Transverse colon (tissue), 4 donors: Measurements from ENCODE around the gene GRHL1. TPM values are rescaled to one million over a fixed set of nuclear protein-coding genes. Genes with fewer than 3 reads are reported as not detected.

Experiments used
- DNase-seq: peaks from one replicate; pipeline ENCODE4 v3.0.0-alpha.2; 2019
- H3K27ac ChIP-seq, 4 donors: fragments of 200-600 bp; sonication (generic); 2 replicates each; pipeline ENCODE4 v1.5.1; 2016 to 2018; ENCODE audit warnings: inconsistent platforms in 4 of 4
- H3K27me3 ChIP-seq: fragments of 200-600 bp; sonication (generic); 2 replicates; pipeline ENCODE4 v1.5.1; 2017; ENCODE audit warnings: inconsistent platforms
- H3K36me3 ChIP-seq, 4 donors: fragments of 200-600 bp; sonication (generic); 2 replicates each; pipeline ENCODE4 v1.5.1; 2017 to 2019; ENCODE audit warnings: inconsistent platforms in 4 of 4
- H3K4me1 ChIP-seq, 4 donors: fragments of 200-600 bp; sonication (generic); 2 replicates each; pipeline ENCODE4 v1.5.1; 2017 to 2020; ENCODE audit warnings: inconsistent platforms in 4 of 4
- H3K4me3 ChIP-seq, 4 donors: fragments of 200-600 bp; sonication (generic); 1 replicate in 1 of 4; 2 replicates in 3 of 4; pipeline versions ENCODE4 v1.5.1 to v1.6.1; 2017 to 2019; ENCODE audit warnings: inconsistent platforms in 4 of 4
- H3K9me3 ChIP-seq, 2 donors: fragments of 200-600 bp; sonication (generic); 2 replicates each; pipeline ENCODE4 v1.5.1; 2017 to 2019; ENCODE audit warnings: inconsistent platforms in 2 of 2
- CTCF ChIP-seq, 5 experiments: fragments of 200-600 bp in 3 of 5; fragments of 450-650 bp in 2 of 5; sonication (generic) in 3 of 5; IDR thresholded peaks; 1 replicate in 2 of 5; 2 replicates in 3 of 5; pipeline ENCODE4 v1.5.1; 2016 to 2017; ENCODE audit warnings: antibody characterized with exemption in 5 of 5, inconsistent platforms in 3 of 5, mild to moderate bottlenecking in 2 of 5, moderate library complexity in 1 of 5
- EP300 ChIP-seq: sonication (generic); formaldehyde crosslinking; IDR thresholded peaks from one replicate; pipeline ENCODE4 v1.6.1; 2017; ENCODE audit warnings: antibody characterized with exemption, low read depth
- POLR2A ChIP-seq: fragments of 450-650 bp; IDR thresholded peaks from one replicate; pipeline ENCODE4 v1.6.1; 2016; ENCODE audit warnings: antibody characterized with exemption, mild to moderate bottlenecking, moderate library complexity
- POLR2AphosphoS5 ChIP-seq, 3 donors: sonication (generic); formaldehyde crosslinking; IDR thresholded peaks; one replicate each; pipeline ENCODE4 v1.6.1; 2016; ENCODE audit warnings: antibody characterized with exemption in 3 of 3
- WGBS, 2 donors: methylation state at CpG; one replicate each; pipeline ENCODE4 v1.1.5; 2018; ENCODE audit warnings: low coverage in 1 of 2; 5-methylcytosine and 5-hydroxymethylcytosine counted together
- in situ Hi-C, 4 donors: fragments of 200-750 bp; cut with MboI; loops; one replicate each; pipeline versions ENCODE4 v1.15.0 to v1.15.1; 2017; ENCODE audit warnings: low sequenced_read_pairs in 3 of 4, low pct_ligation_motif_present in 1 of 4, low pct_unique_long_range_greater_than_20kb in 1 of 4
- intact Hi-C: fragments of 100-400 bp; cut with DNase I; formaldehyde crosslinking; loops from one replicate; pipeline ENCODE4 v1.15.1; 2023; ENCODE audit warnings: low total_unique reads
- total RNA-seq, 4 donors: library from RNA; depleted of rRNA; stranded (reverse); fragments of >200 nt; gene quantifications; one replicate each; pipeline ENCODE4 v1.1.0, GENCODE V29; 2016

GRHL1 gene
- total RNA-seq, 4 donors from 2014 or later = 0.55 to 24.7 (median 1.3) TPM; not detected in 1

GRCh38 chr2:9991829-9992273 lies 40.4 kb downstream of the GRHL1 start:
- WGBS, 2 donors = 55 to 82% methylated on average over 2 to 6 of the region's 6 CpGs
- no peak overlapping the region for H3K4me3 ChIP-seq
- no peak overlapping the region for H3K27ac ChIP-seq
- no peaks in the 10 kb centered on the region for H3K36me3 ChIP-seq
- DNase-seq = no peak
- no peak for TF ChIP-seq POLR2A
- no peak for TF ChIP-seq POLR2AphosphoS5 (IDR thresholded peaks at IDR 0.05)
- no peak for TF ChIP-seq CTCF (IDR thresholded peaks at IDR 0.05)
- no peak for TF ChIP-seq EP300
- H3K9me3 ChIP-seq = no peaks in the 10 kb centered on the region
- peaks cover 0 to 9% (median 0%) of the 10 kb centered on the region in 4 donors for H3K4me1 ChIP-seq
- intact Hi-C loops = no loop called here
- H3K27me3 ChIP-seq = no peaks in the 10 kb centered on the region
- in situ Hi-C loops = no loop called here

DNA sequence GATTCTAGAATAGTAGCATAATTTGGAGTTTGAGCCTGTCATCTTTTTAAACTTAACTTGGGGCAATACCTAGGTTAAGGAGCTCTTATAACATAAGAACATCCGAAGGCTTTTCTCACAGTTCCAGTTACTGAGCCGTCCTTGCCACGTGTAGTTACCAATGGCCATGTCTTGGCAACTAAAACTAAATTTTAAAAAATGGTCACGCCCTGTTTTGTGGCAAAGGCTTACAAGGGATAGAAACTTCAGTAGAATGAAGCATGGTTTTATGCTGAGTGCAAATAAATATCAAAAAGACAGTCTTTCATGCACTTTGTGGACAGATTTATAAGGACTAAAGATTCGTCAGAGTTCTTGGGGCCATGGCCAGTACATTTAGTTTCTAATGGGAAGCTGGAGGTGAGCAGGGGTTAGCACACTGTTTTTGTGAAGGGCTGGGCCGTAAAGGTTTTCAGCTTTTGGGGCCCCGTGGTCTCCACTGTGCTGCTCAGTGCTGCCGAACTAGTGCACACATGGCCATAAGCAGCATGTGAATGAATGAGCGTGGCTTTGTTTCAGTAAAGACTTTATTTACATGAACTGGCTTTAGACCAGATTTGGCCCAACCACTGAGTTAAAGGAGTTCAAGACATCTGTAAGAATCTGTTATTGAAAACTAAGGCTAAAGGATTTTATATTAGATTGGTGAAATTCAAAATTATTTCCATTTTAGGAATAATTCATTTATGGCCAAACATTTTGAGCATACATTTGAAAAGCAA lies 41.1 kb downstream of the GRHL1 start:
- Histone ChIP-seq H3K36me3 (no peaks in the 10 kb centered on the region), H3K4me3 (no peak overlapping the region), H3K27me3 (no peaks in the 10 kb centered on the region), H3K9me3 (no peaks in the 10 kb centered on the region), H3K27ac (peak overlapping the region in 1 of 4 donors; percentile 1), H3K4me1 (peaks cover 0 to 9% (median 0%) of the 10 kb centered on the region in 4 donors)
- intact Hi-C loops = no loop called here
- DNase-seq = no peak
- in situ Hi-C loops = no loop called here
- TF ChIP-seq POLR2A = no peak
- TF ChIP-seq EP300 = no peak
- no peak for TF ChIP-seq POLR2AphosphoS5 (IDR thresholded peaks at IDR 0.05)
- no peak for TF ChIP-seq CTCF (IDR thresholded peaks at IDR 0.05)
- WGBS, 2 donors = 78 to 90% methylated on average over 7 to 9 of the region's 9 CpGs

- 74% methylated on average over 3 to 6 of the region's 6 CpGs for WGBS, 2 donors
- Histone ChIP-seq H3K9me3 (no peaks in the 10 kb centered on the region), H3K27me3 (no peaks in the 10 kb centered on the region), H3K27ac (peak overlapping the region in 1 of 4 donors; percentile 1), H3K4me1 (peaks cover 0 to 9% (median 0%) of the 10 kb centered on the region in 4 donors), H3K36me3 (no peaks in the 10 kb centered on the region), H3K4me3 (no peak overlapping the region)
- no peak for TF ChIP-seq POLR2AphosphoS5 (IDR thresholded peaks at IDR 0.05)
- TF ChIP-seq POLR2A = no peak
- no peak for TF ChIP-seq EP300
- no peak for TF ChIP-seq CTCF (IDR thresholded peaks at IDR 0.05)
- in situ Hi-C loops = no loop called here
- intact Hi-C loops = no loop called here
- no peak for DNase-seq
Measured at GRCh38 chr2:9993488-9994165, 42.1 kb downstream of the GRHL1 start.

- no peak for DNase-seq
- intact Hi-C loops (no loop called here), in situ Hi-C loops (no loop called here)
- Histone ChIP-seq H3K36me3 (no peaks in the 10 kb centered on the region), H3K9me3 (no peaks in the 10 kb centered on the region), H3K4me1 (peaks cover 0 to 9% (median 0%) of the 10 kb centered on the region in 4 donors), H3K27ac (no peak overlapping the region), H3K27me3 (no peaks in the 10 kb centered on the region), H3K4me3 (no peak overlapping the region)
- 88 to 93% methylated on average over 5 to 11 of the region's 11 CpGs for WGBS, 2 donors
- TF ChIP-seq EP300 (no peak), CTCF (IDR thresholded peaks at IDR 0.05) (no peak), POLR2AphosphoS5 (IDR thresholded peaks at IDR 0.05) (no peak), POLR2A (no peak)
Measured at GRCh38 chr2:9994462-9994861, 43.0 kb downstream of the GRHL1 start.
